ENCODE results near the gene BCL7C. TPM values are rescaled to one million over a fixed set of nuclear protein-coding genes. Genes with fewer than 3 reads are reported as not detected.
"Not testable (repeated sequence)": the region's sequence is repeated elsewhere in the genome, so short reads cannot be mapped to it uniquely, and the experiment has no call there.

BCL7C gene
- total RNA-seq, 1 donor from 2014 or later = 29.7 TPM

DNA sequence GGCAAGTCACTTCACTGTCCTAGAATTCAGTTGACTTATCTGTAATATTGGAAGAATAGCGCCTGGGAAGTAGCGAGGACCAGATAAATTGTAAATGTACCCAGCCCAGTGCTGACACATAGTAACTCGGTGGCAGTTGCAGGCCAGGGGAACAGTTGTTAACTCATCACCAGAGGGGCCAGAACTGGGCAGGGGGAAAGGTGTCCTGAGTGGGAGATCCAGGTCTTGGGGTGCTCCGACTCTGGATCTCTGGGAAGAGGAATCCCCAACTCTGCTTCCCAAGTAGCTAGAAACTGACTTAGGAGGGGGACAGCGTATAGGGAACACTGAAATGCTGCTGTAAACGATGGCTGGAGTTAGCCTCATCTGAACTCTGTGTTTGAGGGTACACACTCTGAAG, 23.0 kb downstream of the BCL7C start:
- Histone ChIP-seq H3K36me3 (ENCODE audit: control insufficient read depth in 3 of 3, insufficient read depth in 3 of 3, low read length in 3 of 3) (no peaks in the 10 kb centered on the region), H3K4me3 (ENCODE audit: low read length in 3 of 3) (no peak overlapping the region), H3K4me1 (ENCODE audit: control insufficient read depth in 3 of 3, insufficient read depth in 3 of 3, low read length in 3 of 3) (peaks cover 6 to 12% (median 10%) of the 10 kb centered on the region in 3 donors), H3K9me3 (ENCODE audit: control insufficient read depth in 3 of 3, low read length in 3 of 3) (no peaks in the 10 kb centered on the region), H3K9ac (ENCODE audit: low read depth in 1 of 3, low read length in 3 of 3) (no peak overlapping the region), H3K27me3 (ENCODE audit: control insufficient read depth in 3 of 3, insufficient read depth in 3 of 3, low read length in 3 of 3) (no peaks in the 10 kb centered on the region), H3K27ac (ENCODE audit: low read depth, low read length) (no peak overlapping the region)

GRCh38 chr16:30867747-30868146, 26.1 kb downstream of the BCL7C start:
- Histone ChIP-seq H3K4me1 (ENCODE audit: control insufficient read depth in 3 of 3, insufficient read depth in 3 of 3, low read length in 3 of 3) (no peaks in the 10 kb centered on the region), H3K27ac (ENCODE audit: low read depth, low read length) (no peak overlapping the region), H3K9me3 (ENCODE audit: control insufficient read depth in 3 of 3, low read length in 3 of 3) (no peaks in the 10 kb centered on the region), H3K4me3 (ENCODE audit: low read length in 3 of 3) (no peak overlapping the region), H3K27me3 (ENCODE audit: control insufficient read depth in 3 of 3, insufficient read depth in 3 of 3, low read length in 3 of 3) (no peaks in the 10 kb centered on the region), H3K36me3 (ENCODE audit: control insufficient read depth in 3 of 3, insufficient read depth in 3 of 3, low read length in 3 of 3) (no peaks in the 10 kb centered on the region), H3K9ac (ENCODE audit: low read depth in 1 of 3, low read length in 3 of 3) (no peak overlapping the region)

DNA sequence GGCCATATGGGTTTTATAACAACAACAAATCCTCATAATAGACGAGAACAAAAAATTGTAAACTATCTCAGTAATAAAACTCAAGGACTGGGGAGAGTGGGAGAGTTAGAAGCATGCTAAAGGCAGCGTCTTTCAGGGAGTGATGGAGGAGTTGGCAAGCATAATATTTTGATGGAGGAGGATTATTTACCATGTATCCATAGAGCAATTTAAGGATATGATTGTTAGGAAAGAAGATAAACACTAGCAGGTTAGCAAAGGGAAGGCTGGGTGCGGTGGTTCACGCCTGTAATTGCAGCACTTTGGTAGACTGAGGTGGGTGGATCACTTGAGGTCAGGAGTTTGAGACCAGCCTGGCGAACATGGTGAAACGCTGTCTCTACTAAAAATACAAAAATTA, 27.8 kb downstream of the BCL7C start:
- Histone ChIP-seq H3K4me1 (ENCODE audit: control insufficient read depth in 3 of 3, insufficient read depth in 3 of 3, low read length in 3 of 3) (no peaks in the 10 kb centered on the region), H3K4me3 (ENCODE audit: low read length in 3 of 3) (no peak overlapping the region), H3K9me3 (ENCODE audit: control insufficient read depth in 3 of 3, low read length in 3 of 3) (no peaks in the 10 kb centered on the region), H3K27me3 (ENCODE audit: control insufficient read depth in 3 of 3, insufficient read depth in 3 of 3, low read length in 3 of 3) (no peaks in the 10 kb centered on the region), H3K36me3 (ENCODE audit: control insufficient read depth in 3 of 3, insufficient read depth in 3 of 3, low read length in 3 of 3) (no peaks in the 10 kb centered on the region), H3K9ac (ENCODE audit: low read depth in 1 of 3, low read length in 3 of 3) (no peak overlapping the region), H3K27ac (ENCODE audit: low read depth, low read length) (no peak overlapping the region)

DNA sequence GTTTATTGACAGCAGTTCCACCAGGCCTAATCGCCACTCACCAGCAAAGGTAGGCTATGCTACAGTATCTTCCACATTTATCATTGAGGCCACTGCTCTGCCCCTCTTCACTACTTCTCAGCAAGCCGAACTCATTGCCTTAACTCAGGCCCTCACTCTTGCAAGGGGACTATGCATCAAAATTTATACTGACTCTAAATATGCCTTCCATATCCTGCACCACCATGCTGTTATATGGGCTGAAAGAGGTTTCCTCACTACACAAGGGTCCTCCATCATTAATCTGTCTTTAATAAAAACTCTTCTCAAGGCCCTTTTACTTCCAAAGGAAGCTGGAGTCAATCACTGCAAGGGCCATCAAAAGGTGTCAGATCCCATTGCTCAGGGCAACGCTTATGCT, 30.7 kb downstream of the BCL7C start:
- H3K4me3 ChIP-seq (ENCODE audit: low read length in 3 of 3); H3K9me3 ChIP-seq (ENCODE audit: control insufficient read depth in 3 of 3, low read length in 3 of 3); H3K4me1 ChIP-seq (ENCODE audit: control insufficient read depth in 3 of 3, insufficient read depth in 3 of 3, low read length in 3 of 3); H3K27me3 ChIP-seq (ENCODE audit: control insufficient read depth in 3 of 3, insufficient read depth in 3 of 3, low read length in 3 of 3); H3K9ac ChIP-seq (ENCODE audit: low read depth in 1 of 3, low read length in 3 of 3); H3K36me3 ChIP-seq (ENCODE audit: control insufficient read depth in 3 of 3, insufficient read depth in 3 of 3, low read length in 3 of 3); H3K27ac ChIP-seq (ENCODE audit: low read depth, low read length): not testable (repeated sequence)

DNA sequence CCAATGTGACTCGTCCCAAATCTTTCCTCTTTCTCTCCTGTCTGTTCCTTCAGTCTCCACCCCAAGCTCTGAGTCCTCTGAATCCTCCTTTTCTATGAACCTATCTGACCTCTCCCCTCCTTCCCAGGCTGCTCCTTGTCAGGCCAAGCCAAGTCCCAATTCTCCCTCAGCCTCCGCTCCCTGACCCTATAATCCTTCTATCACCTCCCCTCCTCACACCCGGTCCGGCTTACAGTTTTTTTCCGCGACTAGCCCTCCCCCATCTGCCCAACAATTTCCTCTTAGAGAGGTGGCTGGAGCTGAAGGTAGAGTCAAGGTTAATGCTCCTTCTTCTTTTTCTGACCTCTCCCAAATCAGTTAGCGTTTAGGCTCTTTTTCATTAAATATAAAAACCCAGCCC, 33.1 kb downstream of the BCL7C start:
- H3K36me3 ChIP-seq (ENCODE audit: control insufficient read depth in 3 of 3, insufficient read depth in 3 of 3, low read length in 3 of 3) = not testable (repeated sequence)

GRCh38 chr16:30858829-30859423, 35.0 kb downstream of the BCL7C start:
- Histone ChIP-seq H3K36me3 (ENCODE audit: control insufficient read depth in 3 of 3, insufficient read depth in 3 of 3, low read length in 3 of 3) (no peaks in the 10 kb centered on the region), H3K27me3 (ENCODE audit: control insufficient read depth in 3 of 3, insufficient read depth in 3 of 3, low read length in 3 of 3) (no peaks in the 10 kb centered on the region), H3K4me1 (ENCODE audit: control insufficient read depth in 3 of 3, insufficient read depth in 3 of 3, low read length in 3 of 3) (peaks cover 0 to 16% (median 4%) of the 10 kb centered on the region in 3 donors), H3K27ac (ENCODE audit: low read depth, low read length) (no peak overlapping the region), H3K4me3 (ENCODE audit: low read length in 3 of 3) (no peak overlapping the region), H3K9me3 (ENCODE audit: control insufficient read depth in 3 of 3, low read length in 3 of 3) (no peaks in the 10 kb centered on the region), H3K9ac (ENCODE audit: low read depth in 1 of 3, low read length in 3 of 3) (no peak overlapping the region)

More for the DNA sequence above, 33.1 kb downstream of the BCL7C start:
- H3K9ac ChIP-seq (ENCODE audit: low read depth in 1 of 3, low read length in 3 of 3); H3K4me1 ChIP-seq (ENCODE audit: control insufficient read depth in 3 of 3, insufficient read depth in 3 of 3, low read length in 3 of 3); H3K4me3 ChIP-seq (ENCODE audit: low read length in 3 of 3); H3K9me3 ChIP-seq (ENCODE audit: control insufficient read depth in 3 of 3, low read length in 3 of 3); H3K27me3 ChIP-seq (ENCODE audit: control insufficient read depth in 3 of 3, insufficient read depth in 3 of 3, low read length in 3 of 3); H3K27ac ChIP-seq (ENCODE audit: low read depth, low read length): not testable (repeated sequence)

GRCh38 chr16:30858111-30858495, 35.8 kb downstream of the BCL7C start:
- Histone ChIP-seq H3K27ac (ENCODE audit: low read depth, low read length) (no peak overlapping the region), H3K27me3 (ENCODE audit: control insufficient read depth in 3 of 3, insufficient read depth in 3 of 3, low read length in 3 of 3) (no peaks in the 10 kb centered on the region), H3K4me1 (ENCODE audit: control insufficient read depth in 3 of 3, insufficient read depth in 3 of 3, low read length in 3 of 3) (peaks cover 0 to 16% (median 4%) of the 10 kb centered on the region in 3 donors), H3K4me3 (ENCODE audit: low read length in 3 of 3) (no peak overlapping the region), H3K9me3 (ENCODE audit: control insufficient read depth in 3 of 3, low read length in 3 of 3) (no peaks in the 10 kb centered on the region), H3K36me3 (ENCODE audit: control insufficient read depth in 3 of 3, insufficient read depth in 3 of 3, low read length in 3 of 3) (peaks cover 0 to 2% (median 0%) of the 10 kb centered on the region in 3 donors), H3K9ac (ENCODE audit: low read depth in 1 of 3, low read length in 3 of 3) (no peak overlapping the region)

DNA sequence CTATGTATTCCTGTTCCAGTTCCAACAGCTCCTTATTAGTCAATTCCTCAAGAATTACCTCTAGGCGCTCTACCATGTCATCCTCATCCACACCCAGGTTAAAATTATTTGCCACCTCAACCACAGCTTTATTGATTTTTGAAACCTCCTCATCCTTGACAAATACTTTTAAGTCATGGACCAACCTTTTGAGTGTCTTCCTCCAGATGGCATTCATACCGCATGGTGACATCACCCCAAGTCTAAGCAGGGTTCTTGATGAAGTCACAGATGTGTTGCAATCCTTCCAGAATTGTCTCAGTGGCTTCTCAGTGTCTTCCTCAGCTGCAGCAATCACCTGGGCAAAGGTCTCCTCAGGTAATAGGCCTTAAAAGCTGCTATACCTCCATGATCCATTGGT, 40.1 kb downstream of the BCL7C start:
- Histone ChIP-seq H3K4me1 (ENCODE audit: control insufficient read depth in 3 of 3, insufficient read depth in 3 of 3, low read length in 3 of 3) (peaks cover 0 to 15% (median 4%) of the 10 kb centered on the region in 3 donors), H3K9me3 (ENCODE audit: control insufficient read depth in 3 of 3, low read length in 3 of 3) (no peaks in the 10 kb centered on the region)

DNA sequence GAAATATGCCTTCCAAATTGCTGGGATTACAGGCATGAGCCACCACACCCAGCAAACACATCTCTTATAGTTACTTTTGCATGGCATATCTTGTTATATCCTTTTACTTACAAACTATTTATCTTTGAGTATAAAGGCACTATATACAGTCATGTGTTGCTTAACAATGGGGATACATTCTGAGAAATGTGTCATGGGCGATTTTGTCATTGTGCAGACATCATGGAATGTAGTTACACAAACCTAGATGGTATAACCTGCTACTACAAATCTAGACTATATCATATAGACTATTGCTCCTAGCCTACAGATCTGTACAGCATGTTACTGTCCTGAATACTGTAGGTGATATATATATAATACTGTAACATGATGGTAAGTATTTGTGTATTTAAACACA, 43.6 kb downstream of the BCL7C start:
- Histone ChIP-seq H3K27ac (ENCODE audit: low read depth, low read length) (no peak overlapping the region), H3K27me3 (ENCODE audit: control insufficient read depth in 3 of 3, insufficient read depth in 3 of 3, low read length in 3 of 3) (no peaks in the 10 kb centered on the region), H3K4me1 (ENCODE audit: control insufficient read depth in 3 of 3, insufficient read depth in 3 of 3, low read length in 3 of 3) (peaks cover 4 to 13% (median 5%) of the 10 kb centered on the region in 3 donors), H3K4me3 (ENCODE audit: low read length in 3 of 3) (no peak overlapping the region), H3K9ac (ENCODE audit: low read depth in 1 of 3, low read length in 3 of 3) (no peak overlapping the region), H3K36me3 (ENCODE audit: control insufficient read depth in 3 of 3, insufficient read depth in 3 of 3, low read length in 3 of 3) (peaks cover 0 to 2% (median 0%) of the 10 kb centered on the region in 3 donors), H3K9me3 (ENCODE audit: control insufficient read depth in 3 of 3, low read length in 3 of 3) (no peaks in the 10 kb centered on the region)

More for the DNA sequence above, 40.1 kb downstream of the BCL7C start:
- Histone ChIP-seq H3K27me3 (ENCODE audit: control insufficient read depth in 3 of 3, insufficient read depth in 3 of 3, low read length in 3 of 3) (no peaks in the 10 kb centered on the region), H3K9ac (ENCODE audit: low read depth in 1 of 3, low read length in 3 of 3) (no peak overlapping the region), H3K36me3 (ENCODE audit: control insufficient read depth in 3 of 3, insufficient read depth in 3 of 3, low read length in 3 of 3) (peaks cover 0 to 2% (median 0%) of the 10 kb centered on the region in 3 donors), H3K27ac (ENCODE audit: low read depth, low read length) (no peak overlapping the region), H3K4me3 (ENCODE audit: low read length in 3 of 3) (no peak overlapping the region)

DNA sequence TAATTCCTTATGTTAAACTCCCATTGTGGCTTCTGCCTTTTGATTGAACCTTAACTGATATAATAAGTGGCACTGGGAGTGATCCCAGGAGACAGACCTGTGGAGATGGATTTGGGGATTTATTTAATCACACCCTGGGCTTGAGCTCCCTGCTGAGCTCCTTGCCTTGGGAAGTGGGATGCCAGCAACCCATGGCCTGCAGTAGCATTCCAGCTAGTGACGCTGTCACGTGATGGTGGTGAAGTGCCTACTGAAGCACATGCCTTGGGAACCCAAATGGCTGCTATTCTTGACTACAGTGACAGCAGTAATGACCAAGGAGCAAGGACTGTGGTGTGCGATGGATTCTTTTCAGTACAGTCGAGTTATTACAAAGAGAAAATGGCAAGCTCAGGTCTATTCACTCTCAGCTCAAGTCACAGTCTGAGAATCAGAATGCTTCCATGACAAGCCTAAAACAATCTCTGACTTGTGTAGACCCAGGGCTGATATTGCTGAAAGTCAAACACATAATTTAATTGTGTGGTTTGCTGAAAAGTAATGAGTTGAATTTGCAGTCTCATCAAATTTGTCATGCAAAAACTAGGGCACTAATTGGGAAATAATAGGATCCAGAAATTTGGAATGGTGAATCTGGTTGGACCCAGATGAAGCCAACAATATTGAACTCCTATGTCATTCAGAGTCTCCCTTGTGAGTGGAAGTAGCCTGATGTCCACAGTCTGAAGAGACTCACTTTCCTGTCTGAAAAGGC, 47.1 kb downstream of the BCL7C start:
- H3K9ac ChIP-seq (ENCODE audit: low read depth in 1 of 3, low read length in 3 of 3) = no peak overlapping the region
- peaks cover 11 to 13% (median 12%) of the 10 kb centered on the region in 3 donors for H3K4me1 ChIP-seq (ENCODE audit: control insufficient read depth in 3 of 3, insufficient read depth in 3 of 3, low read length in 3 of 3)
- H3K36me3 ChIP-seq (ENCODE audit: control insufficient read depth in 3 of 3, insufficient read depth in 3 of 3, low read length in 3 of 3) = no peaks in the 10 kb centered on the region
- H3K27ac ChIP-seq (ENCODE audit: low read depth, low read length) = no peak overlapping the region
- H3K9me3 ChIP-seq (ENCODE audit: control insufficient read depth in 3 of 3, low read length in 3 of 3) = no peaks in the 10 kb centered on the region
- no peaks in the 10 kb centered on the region for H3K27me3 ChIP-seq (ENCODE audit: control insufficient read depth in 3 of 3, insufficient read depth in 3 of 3, low read length in 3 of 3)
- no peak overlapping the region for H3K4me3 ChIP-seq (ENCODE audit: low read length in 3 of 3)
